Heart left ventricle (tissue), 16 donors: Measurements from ENCODE around the gene GPR32. TPM values are rescaled to one million over a fixed set of nuclear protein-coding genes. Genes with fewer than 3 reads are reported as not detected.
A peak's percentile ranks its signal among the peaks of the same experiment; 100 is the strongest.

ENCODE experiments used
- ATAC-seq, 4 donors: fragments of 200-7000 bp; cut with Tn5 transposase; one replicate each; pipeline ENCODE4 v1.9.1; 2020 to 2022; ENCODE audit warnings: moderate library complexity in 4 of 4, mild to moderate bottlenecking in 3 of 4, moderate number of reproducible peaks in 1 of 4
- DNase-seq, 5 donors: peaks; one replicate each; pipeline ENCODE4 v3.0.0-alpha.2; 2020
- H3K27ac ChIP-seq, 12 donors: fragments of 200-600 bp; sonication (generic) in 4 of 12; one replicate each; pipeline versions ENCODE4 v1.5.0 to v1.8.0; 2016 to 2022; ENCODE audit warnings: mild to moderate bottlenecking in 2 of 12
- H3K27me3 ChIP-seq, 9 donors: fragments of 200-600 bp; sonication (generic) in 2 of 9; one replicate each; pipeline versions ENCODE4 v1.5.1 to v1.8.0; 2016 to 2022; ENCODE audit warnings: mild to moderate bottlenecking in 3 of 9
- H3K36me3 ChIP-seq, 9 donors: fragments of 200-600 bp; sonication (generic) in 2 of 9; one replicate each; pipeline versions ENCODE4 v1.5.0 to v1.8.0; 2018 to 2022; ENCODE audit warnings: mild to moderate bottlenecking in 2 of 9
- H3K4me1 ChIP-seq, 12 donors: fragments of 200-600 bp; sonication (generic) in 4 of 12; one replicate each; pipeline versions ENCODE4 v1.5.0 to v1.8.0; 2016 to 2022; ENCODE audit warnings: mild to moderate bottlenecking in 3 of 12
- H3K4me3 ChIP-seq, 12 donors: fragments of 200-600 bp; sonication (generic) in 4 of 12; one replicate each; pipeline versions ENCODE4 v1.5.0 to v1.8.0; 2017 to 2022; ENCODE audit warnings: mild to moderate bottlenecking in 9 of 12, moderate library complexity in 4 of 12
- H3K9me3 ChIP-seq, 12 donors: fragments of 200-600 bp; sonication (generic) in 4 of 12; one replicate each; pipeline versions ENCODE4 v1.5.0 to v1.8.0; 2016 to 2022; ENCODE audit warnings: mild to moderate bottlenecking in 1 of 12
- POLR2A ChIP-seq, 2 donors: fragments of 450-650 bp; IDR thresholded peaks; one replicate each; pipeline ENCODE4 v1.6.1; 2017; ENCODE audit warnings: antibody characterized with exemption in 2 of 2, mild to moderate bottlenecking in 2 of 2, moderate library complexity in 2 of 2
- WGBS, 4 donors: extraction: QIAGEN DNeasy Blood & Tissue Kit in 2 of 4; methylation state at CpG; one replicate each; pipeline versions ENCODE4 v1.1.5 to v1.1.7; 2013 to 2018; 5-methylcytosine and 5-hydroxymethylcytosine counted together
- intact Hi-C, 10 donors: fragments of 100-400 bp; cut with DNase I; formaldehyde crosslinking; loops; one replicate each; pipeline versions ENCODE4 v1.11.1 to v1.14.2; 2022
- polyA plus RNA-seq, 2 donors: library from polyadenylated mRNA; stranded (reverse); fragments of 200-250 nt; gene quantifications; one replicate each; pipeline ENCODE4 v1.2.3, GENCODE V29; 2013
- total RNA-seq, 9 donors: library from RNA; depleted of rRNA in 2 of 9; stranded (reverse); fragments of >200 nt in 2 of 9; fragmentation: NEBNext Ultra II Directional in 3 of 9; extraction: Animal tissue kit (Norgen Biotek cat#: 25700) in 3 of 9; gene quantifications; one replicate each; pipeline versions ENCODE4 v1.1.0 to v1.2.4, GENCODE V29; 2016 to 2023
- TF ChIP-seq, protein P1 (sequence below), 12 donors: fragments of 200-600 bp; sonication (generic) in 4 of 12; IDR thresholded peaks; one replicate each; pipeline versions ENCODE4 v1.5.0 to v1.8.0; 2018 to 2022; ENCODE audit warnings: antibody characterized with exemption in 12 of 12, mild to moderate bottlenecking in 5 of 12
- donor health status: ischemic (EF 13 %, LVEDD 7.1; RV severe dilation, severe dysfunction).
- donor health status: healthy with polysubstance abuse.
- donor health status: DM: no; HTN: yes; CAD: no.
- donor health status: DM: no; HTN: no; CAD: no.
- donor health status: ischemic (EF 25% LVEDD 6.9; RV normal size, moderate dysfunction).
- donor health status: ischemic (EF 25% LVEDD 5.7; RV mildly dilated, moderate dysfunction).
- donor health status: healthy.
- donor health status: DM: yes; HTN: yes; CAD: no.
- donor health status: ischemic (EF 35%, LVEDD 5.7; RV mildly dilated, moderate dysfunction).
- donor health status: nonischemic (EF 11% LVEDD 7.7; RV severe dilation, severe dysfunction).
- donor health status: DM: yes; HTN: yes; CAD: no.
- donor health status: PGD.
- donor health status: ischemic (EF 29% LVEDD 5.4; RV normal size, mild dysfunction).
- donor health status: nonischemic (EF 23%, LVEDD 6.1; RV moderate dilation, normal function).

The GPR32 gene
- total and polyA plus RNA-seq, 11 donors: not detected

DNA sequence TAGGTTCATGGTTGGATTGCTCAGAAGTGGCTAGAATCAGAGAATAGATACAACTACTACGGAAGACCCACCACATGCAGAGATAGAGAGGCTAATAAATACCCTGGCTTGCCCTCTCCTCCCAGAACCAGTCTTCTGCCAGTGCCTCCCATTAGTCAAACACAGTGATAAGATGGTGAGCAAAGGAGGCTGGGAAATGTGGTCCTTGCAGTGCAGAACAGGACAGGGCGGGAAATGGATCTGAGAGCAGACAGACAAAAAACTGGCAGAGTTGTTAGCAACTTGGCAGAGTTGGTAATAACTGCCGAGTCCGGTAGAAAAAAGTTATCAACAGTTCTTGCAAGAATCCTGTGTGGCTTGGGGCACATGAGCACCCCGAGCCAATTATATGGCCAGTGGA lies 44.6 kb downstream of the GPR32 start:
- Histone ChIP-seq H3K9me3 (no peaks in the 10 kb centered on the region), H3K27ac (no peak overlapping the region), H3K4me3 (no peak overlapping the region), H3K27me3 (peaks cover 14 to 42% (median 26%) of the 10 kb centered on the region in 9 donors), H3K4me1 (peaks cover 0 to 8% (median 0%) of the 10 kb centered on the region in 12 donors), H3K36me3 (no peaks in the 10 kb centered on the region)
- WGBS, 4 donors: 85 to 91% (median 88%) methylated on average over 5 of the region's 5 CpGs
- intact Hi-C loops: no loop called here
- no peak for ATAC-seq
- no peak for DNase-seq
- TF ChIP-seq, protein P1, sequence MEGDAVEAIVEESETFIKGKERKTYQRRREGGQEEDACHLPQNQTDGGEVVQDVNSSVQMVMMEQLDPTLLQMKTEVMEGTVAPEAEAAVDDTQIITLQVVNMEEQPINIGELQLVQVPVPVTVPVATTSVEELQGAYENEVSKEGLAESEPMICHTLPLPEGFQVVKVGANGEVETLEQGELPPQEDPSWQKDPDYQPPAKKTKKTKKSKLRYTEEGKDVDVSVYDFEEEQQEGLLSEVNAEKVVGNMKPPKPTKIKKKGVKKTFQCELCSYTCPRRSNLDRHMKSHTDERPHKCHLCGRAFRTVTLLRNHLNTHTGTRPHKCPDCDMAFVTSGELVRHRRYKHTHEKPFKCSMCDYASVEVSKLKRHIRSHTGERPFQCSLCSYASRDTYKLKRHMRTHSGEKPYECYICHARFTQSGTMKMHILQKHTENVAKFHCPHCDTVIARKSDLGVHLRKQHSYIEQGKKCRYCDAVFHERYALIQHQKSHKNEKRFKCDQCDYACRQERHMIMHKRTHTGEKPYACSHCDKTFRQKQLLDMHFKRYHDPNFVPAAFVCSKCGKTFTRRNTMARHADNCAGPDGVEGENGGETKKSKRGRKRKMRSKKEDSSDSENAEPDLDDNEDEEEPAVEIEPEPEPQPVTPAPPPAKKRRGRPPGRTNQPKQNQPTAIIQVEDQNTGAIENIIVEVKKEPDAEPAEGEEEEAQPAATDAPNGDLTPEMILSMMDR (IDR thresholded peaks at IDR 0.05): no peak
- no peak for TF ChIP-seq POLR2A (IDR thresholded peaks at IDR 0.05)

DNA sequence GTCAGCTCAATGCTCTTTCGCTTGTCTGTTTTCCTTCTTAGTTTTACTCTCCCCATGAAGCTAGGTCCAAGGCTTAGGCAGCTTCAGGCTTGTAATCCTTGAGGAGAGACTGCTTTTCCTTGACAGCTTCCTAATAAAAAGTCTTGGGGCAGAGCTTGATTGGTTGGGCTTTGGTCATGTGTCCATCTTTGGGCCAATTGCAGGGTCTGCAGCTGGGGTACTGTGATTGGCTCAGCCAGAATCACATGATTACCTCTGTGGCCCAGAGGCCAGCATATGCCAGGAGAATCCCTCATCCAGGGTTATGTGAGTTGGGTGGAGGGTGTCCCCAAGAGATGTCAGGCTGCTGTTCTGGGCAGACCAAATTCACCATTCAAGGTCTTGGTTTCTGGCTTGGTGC lies 45.2 kb downstream of the GPR32 start:
- no peaks in the 10 kb centered on the region for H3K36me3 ChIP-seq
- ATAC-seq: no peak
- WGBS, 4 donors: 85 to 94% (median 93%) methylated on average over 1 of the region's 1 CpG

DNA sequence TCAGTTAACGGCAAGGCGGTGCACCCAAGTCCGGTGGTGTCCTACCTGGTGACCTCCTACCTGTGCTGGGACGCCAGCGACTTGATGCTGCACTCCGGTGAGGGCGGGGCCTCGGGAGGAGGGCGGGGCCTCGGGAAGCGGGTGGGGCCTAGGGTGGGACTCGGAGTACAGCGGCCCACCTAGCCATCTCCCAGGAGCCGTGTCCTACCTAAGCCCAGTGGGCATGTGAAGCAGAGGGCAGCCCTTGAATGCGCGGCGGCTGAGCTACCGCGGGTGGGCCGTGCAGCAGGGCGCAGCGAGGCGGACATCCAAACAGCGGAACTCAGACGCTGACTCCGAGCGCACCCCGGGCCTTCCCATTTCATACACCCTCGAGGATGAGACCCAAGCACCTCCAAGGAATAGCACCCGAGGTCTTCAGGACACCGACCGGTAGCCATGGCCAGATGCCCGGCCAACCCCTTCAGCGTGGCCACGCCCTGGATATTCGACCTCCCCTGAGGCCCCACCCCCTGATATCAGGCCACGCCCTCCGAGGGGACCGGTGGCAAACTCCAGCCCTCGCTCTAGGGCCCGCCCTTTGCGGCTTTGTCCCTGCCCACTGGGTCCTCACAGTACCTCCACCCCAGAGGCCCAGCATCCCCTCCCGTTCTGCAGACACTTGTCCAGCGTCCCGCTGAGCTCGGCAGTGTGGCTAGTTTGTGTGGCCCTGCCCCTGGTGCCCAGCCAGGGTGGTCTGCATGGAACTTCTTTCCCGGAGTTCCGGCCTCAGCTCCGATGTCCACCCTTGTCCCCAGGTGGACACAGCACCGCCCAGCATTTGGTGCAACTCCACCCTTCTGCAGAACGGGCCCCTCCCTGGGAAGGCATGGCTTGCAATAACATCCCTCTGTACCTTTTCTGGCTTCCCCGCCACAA lies 47.9 kb downstream of the GPR32 start:
- peak in 3 of 4 donors; percentile 45 to 50 (median 49) for ATAC-seq

More for the DNA sequence above, 45.2 kb downstream of the GPR32 start:
- intact Hi-C loops: no loop called here
- no peak for DNase-seq
- no peak overlapping the region for H3K27ac ChIP-seq
- peaks cover 0 to 8% (median 0%) of the 10 kb centered on the region in 12 donors for H3K4me1 ChIP-seq
- no peak overlapping the region for H3K4me3 ChIP-seq
- TF ChIP-seq, protein P1 (IDR thresholded peaks at IDR 0.05): no peak
- no peak for TF ChIP-seq POLR2A (IDR thresholded peaks at IDR 0.05)
- H3K27me3 ChIP-seq: peaks cover 20 to 46% (median 31%) of the 10 kb centered on the region in 9 donors
- H3K9me3 ChIP-seq: no peaks in the 10 kb centered on the region

More for the DNA sequence above, 47.9 kb downstream of the GPR32 start:
- intact Hi-C loops: no loop called here
- TF ChIP-seq, protein P1 (IDR thresholded peaks at IDR 0.05): no peak
- no peak for TF ChIP-seq POLR2A (IDR thresholded peaks at IDR 0.05)
- no peak overlapping the region for H3K27ac ChIP-seq
- H3K9me3 ChIP-seq: no peaks in the 10 kb centered on the region
- WGBS, 4 donors: 7 to 10% (median 7%) methylated on average over 32 to 52 of the region's 52 CpGs
- H3K36me3 ChIP-seq: no peaks in the 10 kb centered on the region
- H3K4me1 ChIP-seq: peaks cover 0 to 16% (median 0%) of the 10 kb centered on the region in 12 donors
- DNase-seq: peak in 4 of 5 donors; percentile 24 to 69 (median 52)
- H3K4me3 ChIP-seq: peak overlapping the region in 8 of 12 donors; percentile 6 to 53 (median 22)
- peaks cover 26 to 72% (median 41%) of the 10 kb centered on the region in 9 donors for H3K27me3 ChIP-seq
